UCSD-AML1 (cell line): ENCODE data around the gene TIMP1.
"Not testable (repeated sequence)": the region's sequence is repeated elsewhere in the genome, so short reads cannot be mapped to it uniquely, and the experiment has no call there.

ENCODE experiments used
- DNase-seq: peaks from one replicate; lab custom pipeline; 2025; ENCODE audit not compliant: unreplicated experiment; lab: John Stamatoyannopoulos, UW

Gene TIMP1

DNA sequence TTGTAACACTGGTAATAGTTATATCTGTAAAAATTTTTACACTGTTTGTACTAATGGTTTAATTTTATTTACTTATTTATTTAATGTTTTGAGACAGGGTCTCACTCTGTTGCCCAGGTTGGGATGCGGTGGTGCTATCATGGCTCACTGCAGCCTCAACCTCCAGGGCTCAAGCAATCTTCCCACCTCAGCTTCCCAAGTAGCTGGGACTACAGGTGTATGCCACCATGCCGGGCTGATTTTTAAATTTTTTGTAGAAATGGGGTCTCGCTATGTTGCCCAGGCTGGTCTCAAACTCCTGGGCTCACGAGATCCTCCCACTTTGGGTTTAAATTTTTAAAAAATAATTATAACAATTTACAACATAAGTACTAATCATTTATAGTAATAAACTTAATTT is 20.9 kb downstream of the TIMP1 start:
- DNase-seq, result not testable (repeated sequence)

GRCh38 chrX:47605024-47605423 is 22.8 kb downstream of the TIMP1 start:
- DNase-seq, result no peak

DNA sequence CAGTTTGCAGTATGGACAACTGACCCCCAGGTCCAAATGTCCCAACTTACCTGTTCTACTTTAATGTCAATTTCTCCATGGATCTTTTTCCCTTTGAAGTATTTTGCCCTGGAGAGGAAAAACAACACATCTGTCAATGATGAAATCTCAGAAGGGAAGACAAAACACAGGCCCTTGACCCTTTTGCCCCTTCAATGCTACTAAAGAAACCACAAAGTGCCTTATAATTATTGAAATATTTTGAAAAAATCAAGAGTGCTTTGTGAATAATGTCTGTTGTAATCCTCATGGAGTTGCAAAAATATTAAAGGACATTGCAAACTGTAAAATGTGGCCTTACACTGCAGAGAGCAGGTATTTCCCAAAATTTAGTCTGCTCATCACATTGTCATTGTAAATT is 24.9 kb downstream of the TIMP1 start:
- DNase-seq, result no peak

DNA sequence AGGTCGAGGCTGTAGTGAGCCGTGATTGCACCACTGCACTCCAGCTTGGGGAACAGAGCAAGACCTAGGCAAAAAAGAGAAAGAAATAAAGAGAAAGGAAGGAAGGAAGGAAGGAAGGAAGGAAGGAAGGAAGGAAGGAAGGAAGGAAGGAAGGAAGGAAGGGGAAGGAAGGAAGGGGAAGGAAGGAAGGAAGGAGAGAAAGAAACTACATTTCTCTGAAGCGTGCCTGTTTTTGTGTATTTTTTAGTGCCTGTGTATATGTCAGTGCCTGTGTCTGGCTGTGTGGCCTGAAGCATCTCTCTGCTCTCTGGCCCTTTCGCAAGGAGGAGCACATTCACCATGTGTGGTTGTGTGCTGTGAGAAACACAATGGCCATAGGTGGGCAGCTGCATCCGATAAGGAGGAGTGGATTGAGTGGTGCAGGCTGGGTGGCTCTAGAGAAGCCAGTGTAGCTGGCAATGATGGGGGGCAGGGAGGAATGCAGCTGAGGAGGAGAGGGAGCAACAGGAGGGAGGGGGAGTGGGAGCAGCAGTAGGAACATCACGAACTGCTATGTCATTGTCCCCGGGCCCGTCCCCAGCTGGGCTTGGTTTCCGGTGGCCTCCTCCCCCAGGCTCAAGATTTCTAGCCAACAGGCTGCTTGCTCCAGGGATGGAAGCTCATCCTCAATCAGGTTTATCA is 26.0 kb downstream of the TIMP1 start:
- peak; percentile 35 for DNase-seq

DNA sequence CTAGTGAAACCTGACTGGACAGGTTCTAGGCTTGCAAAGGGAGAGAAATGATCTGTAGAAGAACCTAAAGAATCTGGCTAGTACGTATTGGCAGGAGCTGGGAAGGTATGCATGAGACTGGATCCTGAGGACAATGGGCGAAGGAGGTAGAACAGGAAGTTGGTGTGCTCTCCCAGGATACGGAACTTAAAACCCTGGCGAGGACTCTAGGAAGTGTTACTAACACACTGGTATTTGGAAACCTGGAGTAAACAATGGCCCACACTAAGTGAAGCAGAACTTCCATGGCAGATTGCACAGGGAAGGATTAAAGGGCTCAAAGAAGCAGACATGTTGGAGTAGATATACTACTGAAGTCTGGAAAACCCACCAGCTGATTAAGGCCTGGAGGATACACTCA is 28.3 kb downstream of the TIMP1 start:
- DNase-seq, result no peak

DNA sequence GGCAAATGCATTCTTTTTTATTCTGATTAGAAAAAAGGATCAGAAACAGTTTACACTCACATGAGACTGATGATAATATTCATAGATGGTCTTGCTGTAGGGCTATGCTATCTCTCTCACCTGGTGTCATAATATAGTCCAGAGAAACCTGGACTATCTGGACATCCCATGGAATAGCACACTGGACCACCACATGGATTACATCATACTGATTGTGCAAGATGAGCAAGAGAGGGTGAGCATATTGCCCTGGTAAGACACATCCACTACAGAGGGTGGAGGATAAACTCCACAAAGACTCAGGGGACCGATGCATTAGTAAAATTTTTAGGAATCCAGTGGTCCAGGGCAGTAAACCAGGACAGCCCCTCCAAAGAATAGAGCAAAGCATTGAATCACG is 29.3 kb downstream of the TIMP1 start:
- no peak for DNase-seq

GRCh38 chrX:47611926-47612325 is 29.7 kb downstream of the TIMP1 start:
- DNase-seq, result no peak

- DNase-seq, result no peak
Measured at GRCh38 chrX:47612418-47612817, 30.2 kb downstream of the TIMP1 start.

DNA sequence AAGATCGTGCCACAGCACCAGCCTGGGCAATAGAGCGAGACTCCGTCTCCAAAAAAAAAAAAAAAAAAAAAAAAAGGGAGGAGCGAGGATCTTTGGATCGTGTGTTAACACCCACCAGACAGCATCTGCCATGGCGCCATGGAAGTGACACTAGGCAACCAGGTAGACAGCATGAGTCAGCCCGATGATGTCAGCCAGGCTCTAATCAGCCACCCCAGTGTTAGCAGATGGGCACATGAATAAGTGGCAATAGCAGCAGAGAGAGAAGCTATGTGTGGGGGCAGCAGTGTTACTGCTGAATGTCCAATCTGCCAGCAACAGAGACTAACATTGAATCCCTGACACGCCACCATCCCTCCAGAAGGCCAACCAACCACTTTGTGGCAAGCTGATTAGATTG is 30.8 kb downstream of the TIMP1 start:
- no peak for DNase-seq

GRCh38 chrX:47614618-47615017 is 32.4 kb downstream of the TIMP1 start:
- DNase-seq, result no peak

- no peak for DNase-seq
Measured at GRCh38 chrX:47618923-47619485, 36.8 kb downstream of the TIMP1 start.

DNA sequence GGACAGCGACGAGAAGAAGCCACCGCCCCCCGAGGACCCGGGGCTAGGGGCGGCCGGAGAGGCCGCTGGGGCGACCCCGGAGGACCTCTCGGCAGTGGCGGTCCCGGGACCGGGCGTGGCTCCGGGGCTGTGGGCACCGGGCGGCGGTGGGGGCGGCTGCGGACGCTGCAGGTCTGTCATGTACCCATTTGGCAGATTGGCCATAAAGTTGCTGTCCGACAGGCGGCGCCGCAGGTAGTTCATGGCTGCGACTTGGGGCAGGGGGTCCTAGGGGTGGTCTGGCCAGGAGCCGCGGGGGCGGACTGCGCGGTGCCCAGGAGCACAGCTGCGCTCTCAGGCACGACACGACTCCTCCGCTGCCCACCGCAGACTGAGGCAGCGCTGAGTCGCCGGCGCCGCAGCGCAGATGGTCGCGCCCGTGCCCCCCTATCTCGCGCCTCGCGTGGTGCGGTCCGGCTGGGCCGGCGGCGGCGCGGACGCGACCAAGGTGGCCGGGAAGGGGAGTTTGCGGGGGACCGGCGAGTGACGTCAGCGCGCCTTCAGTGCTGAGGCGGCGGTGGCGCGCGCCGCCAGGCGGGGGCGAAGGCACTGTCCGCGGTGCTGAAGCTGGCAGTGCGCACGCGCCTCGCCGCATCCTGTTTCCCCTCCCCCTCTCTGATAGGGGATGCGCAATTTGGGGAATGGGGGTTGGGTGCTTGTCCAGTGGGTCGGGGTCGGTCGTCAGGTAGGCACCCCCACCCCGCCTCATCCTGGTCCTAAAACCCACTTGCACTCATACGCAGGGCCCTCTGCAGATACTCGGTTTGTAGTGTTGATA is 37.5 kb downstream of the TIMP1 start, which contains the start of gene SYN1:
TSS of gene SYN1 (minus strand) at position 372 of the 817 bp plus-strand sequence. CDS start at position 243, 129 bp downstream.
- peak; percentile 75 for DNase-seq

GRCh38 chrX:47620303-47620685 is 38.1 kb downstream of the TIMP1 start:
- DNase-seq, result no peak

DNA sequence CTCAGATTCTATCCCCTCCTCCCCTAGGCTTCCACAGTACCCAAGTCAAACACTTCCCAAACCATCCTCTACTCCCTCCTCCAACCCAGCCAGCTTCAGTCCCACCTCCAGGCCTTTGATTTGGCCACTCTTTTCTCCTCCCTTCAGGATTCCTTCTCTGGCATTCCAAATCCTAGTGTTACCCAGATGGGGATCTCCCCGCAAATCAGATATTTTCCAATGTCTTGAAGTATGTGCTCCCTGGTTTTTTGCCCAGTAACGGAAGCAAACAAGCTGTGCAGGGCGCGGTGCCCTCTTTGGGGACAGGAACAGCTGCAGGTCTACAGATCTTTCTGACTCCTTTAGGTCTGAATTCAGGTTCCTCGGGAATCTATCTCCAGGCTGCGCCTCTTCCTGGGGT is 39.6 kb downstream of the TIMP1 start:
- no peak for DNase-seq

GRCh38 chrX:47623540-47624027 is 41.3 kb downstream of the TIMP1 start:
- no peak for DNase-seq

- DNase-seq, result no peak
Measured at GRCh38 chrX:47625365-47625764, 43.1 kb downstream of the TIMP1 start.

- no peak for DNase-seq
Measured at GRCh38 chrX:47628982-47629381, 46.7 kb downstream of the TIMP1 start.

DNA sequence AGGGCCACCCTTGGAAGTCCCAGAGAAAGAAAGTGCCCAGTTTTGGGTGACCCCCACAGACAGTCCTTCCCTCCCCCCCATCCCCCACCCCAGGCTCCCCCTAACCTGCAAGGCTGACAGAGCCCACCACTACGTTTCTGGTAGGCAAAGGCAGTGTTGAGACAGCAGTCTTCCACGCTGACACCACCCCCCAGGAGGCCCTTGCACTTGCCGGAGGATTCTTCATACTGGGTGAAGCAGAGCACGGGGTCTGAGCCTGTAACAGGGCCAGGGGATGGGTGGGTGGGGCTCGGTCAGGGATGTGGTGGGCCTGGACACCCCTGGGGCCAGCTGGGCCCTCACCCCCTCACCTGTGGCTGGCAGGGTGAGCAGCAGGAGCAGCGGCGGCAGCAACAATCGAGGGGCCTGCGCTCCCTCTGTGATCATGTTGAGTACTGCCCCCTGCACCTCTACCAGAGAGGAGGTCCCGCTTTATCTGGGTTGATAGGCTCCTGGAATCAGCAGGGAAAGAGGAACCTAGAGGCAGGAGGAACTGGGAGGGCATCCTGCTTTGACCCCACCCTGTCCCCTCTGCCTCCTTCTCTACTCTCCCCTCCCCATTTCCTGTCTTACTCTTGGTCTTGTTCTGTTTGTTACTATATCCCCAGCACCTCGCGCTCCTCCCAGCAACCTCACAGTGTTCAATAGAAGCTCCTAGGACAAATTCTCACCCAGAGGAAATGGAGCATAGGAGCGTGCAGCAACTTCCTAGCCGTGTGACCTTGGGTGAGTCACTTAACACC is 47.4 kb downstream of the TIMP1 start, which contains the start of gene CFP:
TSS of gene CFP (minus strand) at position 512 of the 782 bp plus-strand sequence. CDS start at position 426, 86 bp downstream.
- DNase-seq, result peak; percentile 70

GRCh38 chrX:47631676-47632075 is 49.4 kb downstream of the TIMP1 start:
- DNase-seq, result no peak

GRCh38 chrX:47632666-47633065 is 50.4 kb downstream of the TIMP1 start:
- no peak for DNase-seq
